Neuronal stem cell (in vitro differentiated cells): Measurements from ENCODE around the gene NFATC3.
A peak's percentile ranks its signal among the peaks of the same experiment; 100 is the strongest.

Experiments used
- DNase-seq: peaks from one replicate; pipeline ENCODE4 v3.0.0-alpha.2; 2013; ENCODE audit warnings: low spot score
- H2AFZ ChIP-seq: one replicate; pipeline ENCODE4 v1.6.1; 2013; ENCODE audit warnings: mild to moderate bottlenecking, low read length, inconsistent platforms
- H2AK5ac ChIP-seq: 2 replicates; pipeline ENCODE4 v1.6.1; 2013; ENCODE audit warnings: low read depth, mild to moderate bottlenecking, inconsistent platforms, low read length, moderate library complexity, mixed read lengths
- H2BK120ac ChIP-seq: 2 replicates; pipeline ENCODE4 v1.6.1; 2013; ENCODE audit warnings: low read depth, mild to moderate bottlenecking, inconsistent platforms, low read length, moderate library complexity, mixed read lengths
- H2BK12ac ChIP-seq: one replicate; pipeline ENCODE4 v1.6.1; 2013; ENCODE audit warnings: low read length, inconsistent platforms
- H2BK15ac ChIP-seq: 2 replicates; pipeline ENCODE4 v1.6.1; 2013; ENCODE audit warnings: mild to moderate bottlenecking, low read length, inconsistent platforms, mixed read lengths
- H2BK5ac ChIP-seq: one replicate; pipeline ENCODE4 v1.6.1; 2013; ENCODE audit warnings: inconsistent platforms, mild to moderate bottlenecking, low read length, moderate library complexity
- H3K14ac ChIP-seq: one replicate; pipeline ENCODE4 v1.6.1; 2013; ENCODE audit warnings: low read length, inconsistent platforms
- H3K18ac ChIP-seq: 2 replicates; pipeline ENCODE4 v1.6.1; 2013; ENCODE audit warnings: low read length, inconsistent platforms
- H3K23ac ChIP-seq: 2 replicates; pipeline ENCODE4 v1.6.1; 2013; ENCODE audit warnings: low read depth, mild to moderate bottlenecking, mixed read lengths, low read length, inconsistent platforms; ENCODE audit not compliant: poor library complexity
- H3K27ac ChIP-seq: replicated peaks from 3 replicates; pipeline ENCODE4 v1.5.1; 2013; ENCODE audit warnings: low read length, inconsistent platforms
- H3K27me3 ChIP-seq, 3 experiments: 2 replicates each; pipeline ENCODE4 v1.6.1; 2013; ENCODE audit warnings: low read length in 3 of 3, mild to moderate bottlenecking in 2 of 3, inconsistent platforms in 1 of 3, low read depth in 1 of 3, mixed read lengths in 1 of 3, moderate library complexity in 1 of 3; ENCODE audit not compliant: control insufficient read depth in 3 of 3, insufficient read depth in 3 of 3
- H3K36me3 ChIP-seq, 2 donors: replicated peaks in 1 of 2; 2 replicates each; pipeline ENCODE4 v1.6.1; 2013; ENCODE audit warnings: low read length in 2 of 2; ENCODE audit not compliant: control insufficient read depth in 2 of 2, insufficient read depth in 2 of 2
- H3K4ac ChIP-seq: 2 replicates; pipeline ENCODE4 v1.6.1; 2013; ENCODE audit warnings: inconsistent platforms, mild to moderate bottlenecking, low read length, moderate library complexity
- H3K4me1 ChIP-seq, 2 donors: 1 replicate in 1 of 2; 2 replicates in 1 of 2; pipeline ENCODE4 v1.6.1; 2013; ENCODE audit warnings: low read length in 2 of 2, low read depth in 1 of 2; ENCODE audit not compliant: control insufficient read depth in 2 of 2, insufficient read depth in 1 of 2
- H3K4me2 ChIP-seq: one replicate; pipeline ENCODE4 v1.6.1; 2013; ENCODE audit warnings: mild to moderate bottlenecking, low read length, inconsistent platforms; ENCODE audit not compliant: insufficient read depth, poor library complexity, severe bottlenecking
- H3K4me3 ChIP-seq, 2 donors: 2 replicates each; pipeline ENCODE4 v1.5.1; 2013; ENCODE audit warnings: low read length in 2 of 2, mild to moderate bottlenecking in 2 of 2, inconsistent platforms in 1 of 2, moderate library complexity in 1 of 2
- H3K79me1 ChIP-seq: one replicate; pipeline ENCODE4 v1.6.1; 2013; ENCODE audit warnings: low read depth, mild to moderate bottlenecking, inconsistent platforms, low read length, moderate library complexity
- H3K9ac ChIP-seq: one replicate; pipeline ENCODE4 v1.6.1; 2013; ENCODE audit warnings: mild to moderate bottlenecking, low read depth, low read length, inconsistent platforms; ENCODE audit not compliant: poor library complexity
- H3K9me3 ChIP-seq, 2 donors: replicated peaks in 1 of 2; 2 replicates each; pipeline versions ENCODE3 to v1.6.1; 2013; ENCODE audit warnings: low read length in 2 of 2, mild to moderate bottlenecking in 2 of 2, inconsistent platforms in 1 of 2, low read depth in 1 of 2, mixed read lengths in 1 of 2, moderate library complexity in 1 of 2; ENCODE audit not compliant: control insufficient read depth in 2 of 2, insufficient read depth in 1 of 2
- H4K8ac ChIP-seq: one replicate; pipeline ENCODE4 v1.6.1; 2013; ENCODE audit warnings: low read depth, mild to moderate bottlenecking, inconsistent platforms, low read length, moderate library complexity
- H4K91ac ChIP-seq: one replicate; pipeline ENCODE4 v1.6.1; 2013; ENCODE audit warnings: low read length, low read depth, mild to moderate bottlenecking, inconsistent platforms; ENCODE audit not compliant: poor library complexity
- WGBS, 2 donors: extraction: QIAGEN DNeasy Blood & Tissue Kit; methylation state at CpG; one replicate each; pipeline ENCODE4 v1.1.7; 2013; ENCODE audit warnings: missing lambda C conversion rate in 2 of 2, mixed read lengths in 1 of 2; ENCODE audit not compliant: insufficient read length in 2 of 2, insufficient replicate concordance in 1 of 2; ENCODE audit errors: extremely low coverage in 2 of 2; 5-methylcytosine and 5-hydroxymethylcytosine counted together

The NFATC3 gene

DNA sequence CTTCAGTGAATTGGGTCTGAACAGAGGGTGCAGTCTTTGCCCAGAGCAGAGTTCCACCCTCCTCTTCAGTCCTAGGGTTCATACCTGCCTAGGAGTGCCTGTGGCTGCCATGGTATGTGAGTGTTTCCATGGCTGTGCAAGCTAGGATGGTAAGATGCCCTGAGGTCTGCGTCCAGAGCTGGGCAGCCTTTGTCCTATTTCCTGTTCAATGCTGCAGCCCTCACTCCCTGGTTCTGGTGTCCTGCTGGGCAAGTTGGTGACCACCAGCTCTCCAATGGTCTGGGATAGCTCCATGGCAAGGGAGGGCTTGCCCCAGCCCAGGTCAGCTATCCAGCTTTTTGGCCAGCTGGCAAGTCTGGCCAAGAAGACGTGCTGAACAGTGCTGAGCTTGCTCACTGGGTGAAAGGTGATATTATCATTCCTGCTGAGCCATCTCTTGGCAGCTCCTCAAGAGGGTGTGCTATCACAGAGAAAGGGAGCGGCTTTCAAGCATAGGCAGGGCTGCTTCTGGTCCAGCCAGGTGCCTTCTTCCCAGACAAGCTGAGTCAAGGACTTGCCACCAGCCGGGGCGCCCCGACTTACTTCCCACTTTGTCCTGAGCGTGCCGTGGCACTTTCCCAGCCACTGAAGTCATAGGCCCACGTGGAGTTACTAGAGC lies 13.0 kb upstream of the NFATC3 start:
- DNase-seq = no peak
- no peak overlapping the region for H2BK5ac ChIP-seq
- peaks cover 37 to 88% of the 10 kb centered on the region in 2 donors for H3K36me3 ChIP-seq
- H3K27ac ChIP-seq = no peak overlapping the region
- H3K9me3 ChIP-seq = no peaks in the 10 kb centered on the region
- H2AFZ ChIP-seq = no peak overlapping the region
- no peaks in the 10 kb centered on the region for H3K27me3 ChIP-seq
- H3K9ac ChIP-seq = no peak overlapping the region
- H2BK15ac ChIP-seq = no peak overlapping the region
- no peak overlapping the region for H2AK5ac ChIP-seq
- no peak overlapping the region for H2BK12ac ChIP-seq
- H3K4me3 ChIP-seq = no peak overlapping the region
- no CpG with 5 or more reads among the region's 9 CpGs for WGBS, 2 donors
- no peak overlapping the region for H4K8ac ChIP-seq
- no peaks in the 10 kb centered on the region for H3K4me1 ChIP-seq
- H2BK120ac ChIP-seq = no peak overlapping the region
- H3K4me2 ChIP-seq = no peak overlapping the region
- H3K79me1 ChIP-seq = no peaks in the 10 kb centered on the region
- no peak overlapping the region for H3K14ac ChIP-seq
- H3K18ac ChIP-seq = no peak overlapping the region
- H3K4ac ChIP-seq = no peak overlapping the region
- H4K91ac ChIP-seq = no peak overlapping the region
- H3K23ac ChIP-seq = no peak overlapping the region

DNA sequence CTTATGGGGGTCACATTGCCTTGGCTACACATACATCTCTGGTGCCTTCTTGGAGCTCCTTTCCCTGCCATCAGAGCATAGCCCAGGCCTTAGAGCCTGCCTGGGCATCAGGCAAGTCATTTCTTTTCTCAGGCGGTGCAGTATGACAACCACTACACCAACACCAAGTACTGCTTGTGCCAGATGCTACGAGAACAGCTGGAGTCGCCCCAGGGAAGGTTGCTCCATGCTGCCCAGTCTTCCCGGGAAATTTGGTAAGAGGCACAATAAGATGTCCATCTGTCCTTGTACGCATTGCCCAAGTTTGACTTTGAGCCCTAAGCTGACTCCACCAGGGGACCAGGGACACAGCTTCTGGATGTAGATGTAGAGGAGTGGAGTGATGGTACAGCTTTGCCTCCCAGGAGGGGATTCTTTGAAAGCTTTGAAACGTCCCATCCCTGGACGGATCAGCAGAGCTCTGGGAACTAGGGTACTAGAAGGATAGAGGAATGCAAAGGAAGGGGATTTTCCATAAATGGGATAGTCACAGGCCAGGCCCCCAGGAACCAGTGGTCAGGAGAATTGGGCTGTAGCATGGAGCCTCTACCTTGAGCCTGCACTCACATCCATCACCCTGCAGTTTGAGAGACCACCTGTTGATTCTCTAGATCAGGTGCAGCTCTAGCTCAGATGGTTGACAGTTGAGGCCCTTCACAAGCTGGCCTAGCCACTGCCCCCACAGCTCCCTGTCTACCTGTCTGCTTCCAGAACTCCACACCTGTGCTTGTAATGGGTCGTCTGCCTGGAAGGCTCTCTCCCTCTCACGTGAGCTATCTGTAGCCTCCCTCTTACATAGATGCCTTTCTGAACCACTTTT lies 11.0 kb upstream of the NFATC3 start:
- Histone ChIP-seq H3K4me1 (no peaks in the 10 kb centered on the region), H2BK12ac (no peak overlapping the region), H3K79me1 (no peaks in the 10 kb centered on the region), H4K91ac (no peak overlapping the region), H3K9me3 (no peaks in the 10 kb centered on the region), H4K8ac (no peak overlapping the region), H3K14ac (no peak overlapping the region), H3K18ac (no peak overlapping the region), H3K4me2 (no peak overlapping the region), H3K4ac (no peak overlapping the region), H3K27ac (no peak overlapping the region), H3K23ac (no peak overlapping the region), H2BK120ac (no peak overlapping the region), H3K9ac (peak overlapping the region; percentile 24), H3K4me3 (peak overlapping the region in 1 of 2 donors; percentile 6), H3K36me3 (peaks cover 47 to 96% of the 10 kb centered on the region in 2 donors), H3K27me3 (no peaks in the 10 kb centered on the region), H2BK15ac (no peak overlapping the region), H2AK5ac (no peak overlapping the region), H2AFZ (no peak overlapping the region), H2BK5ac (no peak overlapping the region)
- no peak for DNase-seq
- no CpG with 5 or more reads among the region's 9 CpGs for WGBS, 2 donors

- Histone ChIP-seq H4K91ac (no peak overlapping the region), H2BK12ac (no peak overlapping the region), H3K27ac (no peak overlapping the region), H4K8ac (no peak overlapping the region), H3K23ac (no peak overlapping the region), H2BK15ac (no peak overlapping the region), H2AFZ (no peak overlapping the region), H3K36me3 (peaks cover 47 to 93% of the 10 kb centered on the region in 2 donors), H3K4me3 (no peak overlapping the region), H3K18ac (no peak overlapping the region), H3K4me1 (peaks cover 0 to 9% of the 10 kb centered on the region in 2 donors), H3K27me3 (no peaks in the 10 kb centered on the region), H3K79me1 (no peaks in the 10 kb centered on the region), H3K14ac (no peak overlapping the region), H2BK120ac (no peak overlapping the region), H3K4ac (no peak overlapping the region), H3K9ac (no peak overlapping the region), H2BK5ac (no peak overlapping the region), H3K9me3 (no peaks in the 10 kb centered on the region), H2AK5ac (no peak overlapping the region), H3K4me2 (no peak overlapping the region)
- no peak for DNase-seq
- no CpG with 5 or more reads among the region's 6 CpGs for WGBS, 2 donors
These were observed 10.2 kb upstream of the NFATC3 start for GRCh38 chr16:68074850-68075555.

GRCh38 chr16:68075980-68076379 lies 9.2 kb upstream of the NFATC3 start:
- Histone ChIP-seq H3K27ac (no peak overlapping the region), H3K4ac (no peak overlapping the region), H2BK5ac (no peak overlapping the region), H3K4me1 (peaks cover 0 to 9% of the 10 kb centered on the region in 2 donors), H3K4me2 (no peak overlapping the region), H3K36me3 (peaks cover 47 to 88% of the 10 kb centered on the region in 2 donors), H4K8ac (no peak overlapping the region), H2BK15ac (no peak overlapping the region), H2AFZ (no peak overlapping the region), H2BK12ac (no peak overlapping the region), H3K27me3 (no peaks in the 10 kb centered on the region), H3K9me3 (no peaks in the 10 kb centered on the region), H3K14ac (no peak overlapping the region), H3K23ac (no peak overlapping the region), H4K91ac (no peak overlapping the region), H2BK120ac (no peak overlapping the region), H3K18ac (no peak overlapping the region), H2AK5ac (no peak overlapping the region), H3K4me3 (no peak overlapping the region), H3K79me1 (no peaks in the 10 kb centered on the region), H3K9ac (no peak overlapping the region)
- no CpG with 5 or more reads among the region's 3 CpGs for WGBS, 2 donors
- no peak for DNase-seq
